ENCODE measurements around the gene FGGY. TPM values are rescaled to one million over a fixed set of nuclear protein-coding genes. Genes with fewer than 3 reads are reported as not detected.
"Not testable (repeated sequence)": the region's sequence is repeated elsewhere in the genome, so short reads cannot be mapped to it uniquely, and the experiment has no call there.

The FGGY gene
- polyA plus RNA-seq, 3 donors, result 22.8 to 26.2 (median 26.1) TPM

GRCh38 chr1:59688976-59689375 is 392.1 kb downstream of the FGGY start:
- DNase-seq (ENCODE audit: low read depth in 3 of 3, low spot score in 2 of 3), result no peak

- DNase-seq (ENCODE audit: low read depth in 3 of 3, low spot score in 2 of 3), result no peak
These were observed 392.8 kb downstream of the FGGY start for GRCh38 chr1:59689730-59690129.

DNA sequence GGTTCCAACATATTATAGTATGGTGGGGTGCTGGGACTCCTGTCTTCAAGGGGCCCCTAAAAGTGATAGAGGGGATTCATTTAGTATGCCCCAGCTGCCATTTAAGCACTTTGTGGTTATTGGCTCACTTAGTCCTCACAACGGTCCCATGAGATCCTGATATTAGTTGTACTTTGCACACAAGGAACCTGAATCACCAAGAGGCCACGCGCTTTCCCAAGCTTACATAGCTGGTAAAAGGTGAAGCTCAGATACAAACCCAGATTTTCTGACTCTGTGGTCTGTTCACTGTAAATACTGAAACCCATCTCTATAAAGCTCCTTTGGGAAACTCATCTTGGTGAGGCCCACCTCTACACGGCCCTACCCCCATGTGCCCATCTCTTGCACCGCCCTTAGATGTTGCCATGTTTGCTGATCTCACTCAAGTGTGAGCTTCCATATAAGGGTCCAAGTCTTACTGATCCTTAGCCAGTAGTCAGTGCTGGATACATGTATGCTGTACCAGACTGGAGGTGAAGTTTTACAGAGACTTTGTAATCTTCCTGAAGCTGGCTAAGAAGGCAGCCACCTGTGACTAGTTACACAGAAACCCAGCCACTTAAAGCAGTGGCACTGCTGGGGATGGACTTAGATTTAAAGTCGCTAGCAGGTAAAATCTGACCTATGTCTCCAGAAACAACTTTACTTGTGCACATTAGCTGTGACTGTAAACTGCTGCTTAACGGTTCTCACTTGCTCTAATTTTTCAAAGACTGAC is 393.5 kb downstream of the FGGY start:
- no peak for DNase-seq (ENCODE audit: low read depth in 3 of 3, low spot score in 2 of 3)

GRCh38 chr1:59691261-59691660 is 394.4 kb downstream of the FGGY start:
- DNase-seq (ENCODE audit: low read depth in 3 of 3, low spot score in 2 of 3), result no peak

DNA sequence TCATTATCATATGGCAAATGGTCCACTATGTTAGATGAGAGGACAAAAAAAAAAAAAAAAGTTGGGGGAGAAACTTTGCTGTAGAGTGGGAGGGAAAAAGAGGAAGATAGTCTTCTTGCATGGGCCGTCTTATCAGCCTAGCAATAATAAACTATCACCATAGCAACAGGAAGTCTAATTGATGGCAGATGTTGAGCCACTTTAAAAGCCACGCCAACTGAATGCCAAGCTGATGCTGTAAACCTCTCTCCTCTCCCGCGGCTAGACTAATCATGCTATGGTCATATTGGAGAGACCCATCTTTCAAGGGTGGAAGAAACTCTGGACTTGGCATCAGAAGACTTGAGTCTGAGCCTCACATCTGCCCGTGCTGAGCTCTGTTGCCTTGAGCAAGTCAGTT is 395.7 kb downstream of the FGGY start:
- DNase-seq (ENCODE audit: low read depth in 3 of 3, low spot score in 2 of 3), result no peak

- DNase-seq (ENCODE audit: low read depth in 3 of 3, low spot score in 2 of 3), result no peak
These were observed 396.5 kb downstream of the FGGY start for GRCh38 chr1:59693406-59693805.

- no peak for DNase-seq (ENCODE audit: low read depth in 3 of 3, low spot score in 2 of 3)
These were observed 398.4 kb downstream of the FGGY start for GRCh38 chr1:59695252-59695651.

- DNase-seq (ENCODE audit: low read depth in 3 of 3, low spot score in 2 of 3), result no peak
These were observed 399.7 kb downstream of the FGGY start for GRCh38 chr1:59696421-59697115.

DNA sequence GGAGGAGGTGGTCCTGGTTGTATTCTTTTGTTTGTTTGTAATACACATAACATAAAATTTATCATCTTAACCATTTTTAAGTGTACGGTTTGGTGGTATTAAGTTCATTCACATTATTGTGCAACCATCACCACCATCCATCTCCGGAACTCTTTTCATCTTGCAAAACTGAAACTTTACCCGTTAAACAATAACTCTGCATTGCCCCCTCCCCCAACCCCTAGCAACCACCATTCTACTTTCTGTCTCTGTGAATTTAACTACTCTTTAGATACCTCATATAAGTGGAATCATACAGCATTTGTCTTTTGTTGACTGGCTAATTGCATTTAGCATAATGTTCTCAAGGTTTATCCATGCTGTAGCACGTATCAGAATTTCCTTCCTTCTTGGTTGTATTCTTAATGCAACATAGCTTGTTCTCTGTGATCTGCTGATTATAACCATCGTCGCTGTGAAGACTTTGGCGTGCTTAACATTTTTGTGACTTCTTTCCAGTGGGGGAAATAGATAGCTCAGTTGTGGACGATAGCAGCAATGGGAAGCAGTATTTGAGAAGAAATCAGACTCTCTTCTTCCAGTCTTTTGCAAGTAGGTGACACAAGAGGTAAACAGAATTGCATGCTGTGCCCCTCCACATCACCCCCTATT is 400.4 kb downstream of the FGGY start:
- DNase-seq (ENCODE audit: low read depth in 3 of 3, low spot score in 2 of 3), result no peak

DNA sequence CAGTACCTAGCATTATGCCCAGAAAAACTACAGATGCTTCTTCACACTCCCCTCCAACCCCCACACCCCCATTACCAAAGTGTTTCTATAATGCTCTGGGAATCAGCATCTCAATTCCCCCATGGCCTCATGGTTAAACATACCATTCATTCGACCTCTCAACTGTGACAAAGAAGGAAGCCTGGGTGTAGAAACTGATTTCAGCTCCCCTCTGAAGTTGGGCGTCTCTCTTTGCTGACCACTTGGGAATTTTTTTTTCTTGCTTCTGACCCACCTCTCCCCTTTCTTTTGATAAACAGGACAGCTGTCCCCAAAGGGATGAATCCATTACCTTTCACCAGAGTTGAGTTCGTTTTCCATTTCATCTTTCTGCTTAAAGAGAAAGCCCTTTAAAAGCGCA is 401.5 kb downstream of the FGGY start:
- DNase-seq (ENCODE audit: low read depth in 3 of 3, low spot score in 2 of 3), result no peak

DNA sequence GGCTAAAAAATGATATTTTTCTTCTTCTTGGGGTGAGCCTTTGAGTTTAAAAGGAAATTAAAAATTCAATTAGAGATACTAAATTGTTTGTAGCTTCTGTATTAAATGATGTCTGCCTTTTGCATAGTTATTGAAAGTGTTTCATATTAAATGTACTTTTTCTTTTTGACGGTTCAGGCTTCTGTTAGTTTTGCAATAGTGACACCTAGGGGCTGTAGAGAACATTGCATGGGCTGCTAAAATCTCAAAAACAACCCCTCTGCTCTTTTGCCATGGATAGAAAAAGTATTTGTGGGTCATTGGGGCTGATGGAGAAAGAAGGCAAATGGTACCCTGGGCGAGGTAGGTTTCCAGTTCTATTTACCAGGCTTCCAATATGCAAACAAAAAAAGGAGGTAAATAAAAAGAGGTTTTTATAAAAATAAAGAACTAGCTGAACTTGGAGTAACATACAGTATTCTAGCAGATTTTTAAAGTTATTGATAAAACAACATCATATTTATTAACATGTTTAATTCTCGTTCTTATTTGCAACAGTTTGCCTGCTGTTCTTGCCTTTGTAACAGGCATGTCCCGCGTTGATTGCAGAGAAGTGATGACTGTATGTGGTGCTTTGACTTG is 402.4 kb downstream of the FGGY start:
- no peak for DNase-seq (ENCODE audit: low read depth in 3 of 3, low spot score in 2 of 3)

GRCh38 chr1:59701376-59701775 is 404.5 kb downstream of the FGGY start:
- no peak for DNase-seq (ENCODE audit: low read depth in 3 of 3, low spot score in 2 of 3)

- no peak for DNase-seq (ENCODE audit: low read depth in 3 of 3, low spot score in 2 of 3)
These were observed 406.5 kb downstream of the FGGY start for GRCh38 chr1:59703226-59703917.

DNA sequence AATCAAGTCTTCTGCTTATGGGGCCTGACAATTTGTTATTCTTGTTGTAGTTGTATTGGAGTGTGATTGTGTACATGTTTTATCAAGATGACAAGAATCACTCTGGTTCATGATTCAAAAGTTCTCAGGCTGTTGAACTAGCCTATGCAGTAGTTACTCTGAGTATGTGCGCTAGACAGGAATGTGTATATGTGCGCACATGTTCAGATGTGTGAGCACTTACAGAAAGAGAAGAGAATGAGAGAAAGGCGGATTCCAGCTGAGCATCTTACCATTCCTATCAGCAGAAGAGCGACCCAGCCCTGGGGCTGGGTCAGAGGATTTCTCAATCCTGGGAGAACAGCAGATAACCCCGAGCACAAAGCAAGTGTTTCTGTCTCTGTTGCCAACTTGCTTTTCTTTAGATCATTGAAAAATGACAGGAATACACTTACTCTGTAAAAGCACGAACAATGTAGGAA is 407.1 kb downstream of the FGGY start:
- no peak for DNase-seq (ENCODE audit: low read depth in 3 of 3, low spot score in 2 of 3)

GRCh38 chr1:59704716-59705115 is 407.8 kb downstream of the FGGY start:
- DNase-seq (ENCODE audit: low read depth in 3 of 3, low spot score in 2 of 3), result no peak

- no peak for DNase-seq (ENCODE audit: low read depth in 3 of 3, low spot score in 2 of 3)
These were observed 408.8 kb downstream of the FGGY start for GRCh38 chr1:59705466-59706302.

- DNase-seq (ENCODE audit: low read depth in 3 of 3, low spot score in 2 of 3), result no peak
These were observed 409.4 kb downstream of the FGGY start for GRCh38 chr1:59706303-59706599.

DNA sequence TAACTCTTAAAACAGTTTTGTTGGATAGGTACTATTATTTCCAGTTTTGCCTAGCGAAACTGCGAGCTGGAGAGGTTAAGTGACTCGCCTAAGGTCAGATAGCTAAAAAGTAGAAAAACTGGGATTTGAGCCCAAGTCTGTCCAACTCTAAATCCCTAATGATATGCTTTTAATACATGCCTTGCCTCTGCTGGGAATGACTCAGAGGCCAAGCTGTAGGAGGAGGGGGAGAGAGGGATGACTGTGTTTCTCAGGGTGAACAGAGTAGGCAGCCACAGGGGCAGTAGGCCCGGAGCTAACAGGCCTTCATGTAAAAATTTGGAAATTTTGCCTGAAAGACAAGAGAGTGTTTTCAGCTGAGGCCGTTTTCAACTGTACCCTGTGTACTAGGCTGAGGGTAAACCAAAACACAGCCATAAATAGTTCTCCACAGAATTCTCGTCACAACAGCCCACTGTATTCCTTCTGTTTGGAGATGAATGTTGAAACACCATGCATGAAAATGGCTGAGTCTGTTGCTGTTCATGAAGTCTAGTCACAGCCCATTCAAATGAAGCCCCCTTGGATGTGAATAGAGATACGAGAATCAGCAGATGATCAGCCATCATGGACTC is 410.4 kb downstream of the FGGY start:
- no peak for DNase-seq (ENCODE audit: low read depth in 3 of 3, low spot score in 2 of 3)

DNA sequence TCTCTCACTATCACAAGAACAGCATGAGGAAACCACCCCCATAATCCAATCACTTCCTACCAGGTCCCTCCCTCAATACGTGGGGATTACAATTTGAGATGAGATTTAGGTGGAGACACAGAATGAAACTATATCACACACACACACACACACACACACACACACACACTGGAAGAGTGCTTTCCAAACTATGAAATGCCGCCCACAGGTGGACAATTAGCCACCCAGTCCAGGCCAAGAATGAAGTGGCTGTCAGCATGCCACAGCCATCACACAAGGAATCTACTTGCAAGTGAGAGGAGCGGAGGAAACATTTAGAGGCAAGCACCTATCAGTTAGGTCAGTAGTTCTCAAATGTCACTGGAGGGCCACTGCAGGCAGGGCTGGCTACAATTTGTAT is 412.4 kb downstream of the FGGY start:
- DNase-seq (ENCODE audit: low read depth in 3 of 3, low spot score in 2 of 3), result no peak

DNA sequence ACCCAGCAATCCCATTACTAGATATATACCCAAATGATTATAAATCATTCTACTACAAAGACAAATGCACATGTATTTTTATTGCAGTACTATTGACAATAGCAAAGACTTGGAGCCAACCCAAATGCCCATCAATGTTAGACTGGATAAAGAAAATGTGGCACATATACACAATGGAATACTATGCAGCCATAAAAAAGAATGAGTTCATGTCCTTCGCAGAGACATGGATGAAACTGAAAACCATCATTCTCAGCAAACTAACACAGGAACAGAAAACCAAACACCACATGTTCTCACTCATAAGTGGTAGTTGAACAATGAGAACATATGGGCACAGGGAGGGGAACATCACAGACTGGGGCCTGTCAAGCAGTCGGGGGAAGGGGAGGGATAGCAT is 414.0 kb downstream of the FGGY start:
- not testable (repeated sequence) for DNase-seq (ENCODE audit: low read depth in 3 of 3, low spot score in 2 of 3)
